Fibroblast of pulmonary artery (primary cell): ENCODE measurements around the gene GDI2.

Experiments used
- DNase-seq: peaks from one replicate; pipeline ENCODE4 v3.0.0-alpha.2; 2010; ENCODE audit warnings: low read depth
- H3K4me3 ChIP-seq: replicated peaks from 2 replicates; pipeline ENCODE4 v1.5.1; 2011; ENCODE audit warnings: low read depth, mild to moderate bottlenecking, control low read depth, low read length, moderate library complexity
- TF ChIP-seq, protein P1 (sequence below): IDR thresholded peaks from 2 replicates; pipeline ENCODE4 v1.5.1; 2011; ENCODE audit warnings: mild to moderate bottlenecking, control low read depth, low read length, inconsistent platforms; ENCODE audit errors: missing control alignments

The GDI2 gene

DNA sequence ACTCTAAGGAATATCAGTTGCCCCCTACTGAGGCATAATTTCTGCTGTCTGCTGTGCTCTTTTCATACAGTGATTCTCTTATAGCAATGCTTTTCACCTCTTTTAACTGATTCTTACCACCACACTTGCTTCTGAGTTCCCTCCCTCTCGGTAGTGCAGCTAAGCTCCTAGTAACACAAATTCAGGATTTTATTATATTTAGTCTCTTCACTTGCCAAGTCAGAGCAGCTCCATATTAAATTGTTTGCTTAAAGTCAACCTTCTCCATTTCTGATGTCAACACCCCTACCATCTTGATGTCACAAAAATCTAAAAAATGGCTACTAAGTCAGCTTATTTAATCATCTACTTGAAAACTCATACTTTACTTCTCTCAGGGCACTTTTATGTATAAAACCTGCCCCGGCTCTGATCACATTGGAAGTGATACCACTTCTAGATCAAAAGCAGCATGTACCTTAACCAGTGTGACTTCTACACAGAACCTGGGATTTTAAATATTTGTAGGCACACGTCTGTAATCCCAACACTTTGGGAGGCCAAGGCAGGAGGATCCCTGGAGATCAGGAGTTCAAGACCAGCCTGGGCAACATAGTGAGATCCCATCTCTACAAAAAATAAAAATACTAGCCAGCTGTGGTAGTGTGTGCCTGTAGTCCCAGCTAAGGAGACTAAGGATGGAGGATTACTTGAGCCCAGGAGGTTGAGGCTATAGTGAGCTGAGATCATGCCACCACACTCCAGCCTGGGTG, 55.3 kb downstream of the GDI2 start:
- H3K4me3 ChIP-seq, result no peak overlapping the region
- TF ChIP-seq, protein P1, sequence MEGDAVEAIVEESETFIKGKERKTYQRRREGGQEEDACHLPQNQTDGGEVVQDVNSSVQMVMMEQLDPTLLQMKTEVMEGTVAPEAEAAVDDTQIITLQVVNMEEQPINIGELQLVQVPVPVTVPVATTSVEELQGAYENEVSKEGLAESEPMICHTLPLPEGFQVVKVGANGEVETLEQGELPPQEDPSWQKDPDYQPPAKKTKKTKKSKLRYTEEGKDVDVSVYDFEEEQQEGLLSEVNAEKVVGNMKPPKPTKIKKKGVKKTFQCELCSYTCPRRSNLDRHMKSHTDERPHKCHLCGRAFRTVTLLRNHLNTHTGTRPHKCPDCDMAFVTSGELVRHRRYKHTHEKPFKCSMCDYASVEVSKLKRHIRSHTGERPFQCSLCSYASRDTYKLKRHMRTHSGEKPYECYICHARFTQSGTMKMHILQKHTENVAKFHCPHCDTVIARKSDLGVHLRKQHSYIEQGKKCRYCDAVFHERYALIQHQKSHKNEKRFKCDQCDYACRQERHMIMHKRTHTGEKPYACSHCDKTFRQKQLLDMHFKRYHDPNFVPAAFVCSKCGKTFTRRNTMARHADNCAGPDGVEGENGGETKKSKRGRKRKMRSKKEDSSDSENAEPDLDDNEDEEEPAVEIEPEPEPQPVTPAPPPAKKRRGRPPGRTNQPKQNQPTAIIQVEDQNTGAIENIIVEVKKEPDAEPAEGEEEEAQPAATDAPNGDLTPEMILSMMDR, result no peak
- DNase-seq, result no peak

DNA sequence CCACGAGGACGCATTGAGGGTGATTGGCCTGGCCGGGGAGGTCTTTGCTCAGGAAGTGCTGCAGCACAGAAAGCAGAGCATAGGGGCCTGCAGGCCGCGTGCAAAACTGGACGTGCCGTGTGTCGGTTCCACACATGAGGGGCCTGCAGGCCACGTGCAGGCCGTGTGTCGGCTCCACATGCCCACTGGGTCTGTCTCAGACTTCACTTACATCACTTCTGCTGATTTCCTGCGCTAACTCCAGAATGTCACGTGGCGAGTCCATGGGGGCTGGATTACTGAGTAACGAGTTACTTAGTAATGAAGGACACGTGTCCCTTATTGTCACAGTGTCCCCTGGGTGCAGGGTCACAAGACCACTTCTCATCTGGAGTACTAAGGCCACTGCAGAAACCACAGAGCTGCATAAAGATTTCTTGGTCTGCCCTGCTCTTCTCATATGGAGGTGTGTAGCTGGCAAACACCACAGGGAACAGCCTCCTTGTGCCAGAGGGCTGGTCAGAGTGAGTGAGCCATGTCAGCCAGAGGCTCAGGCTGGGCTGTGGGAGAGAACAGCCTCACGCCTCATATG, 60.8 kb downstream of the GDI2 start:
- H3K4me3 ChIP-seq, result no peak overlapping the region

DNA sequence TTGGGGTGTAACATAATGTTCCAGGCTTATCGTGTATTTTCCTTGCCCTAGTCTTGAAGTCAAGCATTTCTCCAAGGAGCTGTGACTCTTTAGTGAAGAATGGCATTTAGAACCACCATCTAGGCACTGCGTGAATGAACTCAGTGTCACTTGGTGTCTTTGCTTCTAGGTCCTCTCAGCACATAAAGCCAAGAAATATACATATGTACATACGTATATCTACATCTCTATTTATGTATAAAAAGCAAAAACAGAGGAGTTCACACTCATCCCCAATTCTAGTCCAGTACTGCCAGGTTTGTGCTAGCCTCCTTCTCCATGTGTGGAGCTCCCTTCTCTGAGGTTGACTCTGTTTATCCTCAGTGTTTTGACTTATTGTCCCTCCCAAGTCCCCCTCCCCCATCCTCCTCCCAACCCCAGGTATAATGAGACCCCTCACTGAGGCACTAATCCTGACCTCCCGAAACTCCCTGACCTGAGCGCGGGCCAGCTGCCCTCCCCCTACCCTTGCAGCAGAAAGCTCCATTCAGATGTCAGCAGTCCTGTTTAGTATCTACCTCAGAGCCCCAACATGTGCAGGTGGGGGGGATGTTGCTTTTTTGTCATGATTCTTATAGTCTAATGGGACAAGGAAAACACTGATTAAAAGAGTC, 61.5 kb downstream of the GDI2 start:
- no peak for DNase-seq
- TF ChIP-seq, protein P1, result no peak
- H3K4me3 ChIP-seq, result no peak overlapping the region

More for the DNA sequence above, 60.8 kb downstream of the GDI2 start:
- TF ChIP-seq, protein P1, result no peak
- no peak for DNase-seq

DNA sequence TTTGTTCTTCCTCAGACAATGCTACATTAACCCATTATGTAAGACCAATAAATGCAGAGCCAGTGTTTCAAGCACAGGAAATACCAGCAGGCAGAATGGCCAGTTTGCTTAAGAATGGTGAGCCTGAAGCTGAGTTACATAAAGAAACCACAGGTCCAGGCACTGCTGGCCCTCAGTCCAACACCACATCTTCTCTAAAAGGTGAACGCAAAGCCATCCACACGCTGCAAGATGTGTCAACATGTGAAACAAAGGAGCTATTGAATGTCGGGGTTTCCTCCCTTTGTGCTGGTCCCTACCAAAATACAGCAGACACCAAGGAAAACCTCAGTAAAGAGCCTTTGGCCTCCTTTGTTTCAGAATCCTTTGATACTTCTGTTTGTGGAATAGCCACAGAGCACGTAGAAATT, 64.8 kb downstream of the GDI2 start:
- H3K4me3 ChIP-seq, result no peak overlapping the region
- TF ChIP-seq, protein P1, result no peak
- DNase-seq, result no peak

DNA sequence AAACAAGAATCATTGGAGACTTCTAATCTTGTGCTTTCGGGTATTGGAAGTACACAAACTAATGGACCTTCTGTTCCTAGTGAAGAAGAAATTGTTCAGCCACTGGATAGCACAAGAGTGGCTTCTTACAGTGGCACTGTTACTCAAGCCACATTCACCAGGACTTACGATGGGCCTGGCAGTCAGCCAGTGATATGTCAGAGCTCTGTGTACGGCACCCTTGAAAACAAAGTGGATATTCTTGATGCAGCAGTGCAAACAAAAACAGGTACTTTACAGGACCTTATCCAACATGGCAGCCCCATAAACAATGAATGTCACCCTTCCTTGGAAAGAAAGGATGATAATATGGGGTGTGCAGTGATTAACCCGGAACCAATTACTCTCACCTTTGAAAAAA, 67.0 kb downstream of the GDI2 start:
- TF ChIP-seq, protein P1, result no peak
- H3K4me3 ChIP-seq, result no peak overlapping the region
- no peak for DNase-seq

DNA sequence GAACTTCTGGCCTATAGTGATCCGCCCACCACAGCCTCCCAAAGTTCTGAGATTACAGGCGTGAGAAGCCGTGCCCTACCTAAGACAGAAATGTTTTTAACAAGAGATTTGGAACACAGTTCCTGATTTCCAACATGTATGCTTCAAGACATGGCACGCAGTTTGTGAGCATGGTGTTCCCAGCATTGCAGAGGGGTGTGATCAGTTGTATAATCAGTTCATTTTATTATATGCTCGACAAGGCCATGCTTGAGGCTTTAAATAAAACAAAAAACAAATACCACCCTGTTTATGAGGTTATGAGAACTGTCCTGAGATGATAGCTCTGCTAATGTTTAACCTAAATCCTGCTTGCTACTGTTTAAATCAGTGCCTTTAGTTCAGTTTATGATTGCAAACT, 68.4 kb downstream of the GDI2 start:
- TF ChIP-seq, protein P1, result no peak
- no peak overlapping the region for H3K4me3 ChIP-seq
- DNase-seq, result no peak

DNA sequence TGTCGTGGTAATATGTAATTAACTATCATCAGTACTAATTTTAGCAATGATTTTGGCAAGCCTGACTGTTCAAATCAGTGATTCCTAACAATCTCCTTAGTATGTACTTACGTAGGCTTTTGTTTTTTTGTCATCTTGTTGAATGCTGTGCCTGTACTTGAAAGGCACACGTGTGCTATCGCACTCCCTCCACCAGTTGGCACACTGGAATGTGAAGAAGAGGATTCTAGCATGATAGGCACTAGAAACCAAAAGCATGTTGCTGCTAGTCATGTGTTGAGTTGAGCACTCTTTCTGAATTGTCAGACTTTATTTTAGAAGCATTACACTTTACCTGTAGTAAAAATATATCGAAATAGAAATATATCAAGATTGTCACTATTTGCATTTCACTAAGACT, 69.5 kb downstream of the GDI2 start:
- H3K4me3 ChIP-seq, result no peak overlapping the region
- TF ChIP-seq, protein P1, result no peak
- no peak for DNase-seq
